ENCODE measurements around the gene SCAF11. TPM values are rescaled to one million over a fixed set of nuclear protein-coding genes. Genes with fewer than 3 reads are reported as not detected.
A peak's percentile ranks its signal among the peaks of the same experiment; 100 is the strongest.

SCAF11 gene
- total RNA-seq, 1 donor from 2014 or later, result 129 TPM

GRCh38 chr12:45977620-45978019 lies 12.8 kb downstream of the SCAF11 start:
- peaks cover 10% of the 10 kb centered on the region for H3K36me3 Mint-ChIP-seq (ENCODE audit: unreplicated experiment)
- H3K27me3 Mint-ChIP-seq (ENCODE audit: unreplicated experiment), result no peaks in the 10 kb centered on the region
- peaks cover 4% of the 10 kb centered on the region for H3K9me3 Mint-ChIP-seq (ENCODE audit: unreplicated experiment)
- peaks cover 80% of the 10 kb centered on the region for H3K4me1 Mint-ChIP-seq (ENCODE audit: unreplicated experiment)
- no peak for TF ChIP-seq CTCF (IDR thresholded peaks at IDR 0.05)
- H3K27ac Mint-ChIP-seq (ENCODE audit: unreplicated experiment), result no peak overlapping the region
- no peak overlapping the region for H3K4me3 Mint-ChIP-seq (ENCODE audit: unreplicated experiment)
- DNase-seq (ENCODE audit: extremely low spot score, unreplicated experiment), result no peak

GRCh38 chr12:45975506-45975905 lies 14.9 kb downstream of the SCAF11 start:
- Mint-ChIP-seq H3K36me3 (ENCODE audit: unreplicated experiment) (peaks cover 21% of the 10 kb centered on the region), H3K27me3 (ENCODE audit: unreplicated experiment) (no peaks in the 10 kb centered on the region), H3K4me3 (ENCODE audit: unreplicated experiment) (no peak overlapping the region), H3K27ac (ENCODE audit: unreplicated experiment) (no peak overlapping the region), H3K4me1 (ENCODE audit: unreplicated experiment) (peaks cover 88% of the 10 kb centered on the region), H3K9me3 (ENCODE audit: unreplicated experiment) (peaks cover 4% of the 10 kb centered on the region)
- no peak for TF ChIP-seq CTCF (IDR thresholded peaks at IDR 0.05)
- no peak for DNase-seq (ENCODE audit: extremely low spot score, unreplicated experiment)

DNA sequence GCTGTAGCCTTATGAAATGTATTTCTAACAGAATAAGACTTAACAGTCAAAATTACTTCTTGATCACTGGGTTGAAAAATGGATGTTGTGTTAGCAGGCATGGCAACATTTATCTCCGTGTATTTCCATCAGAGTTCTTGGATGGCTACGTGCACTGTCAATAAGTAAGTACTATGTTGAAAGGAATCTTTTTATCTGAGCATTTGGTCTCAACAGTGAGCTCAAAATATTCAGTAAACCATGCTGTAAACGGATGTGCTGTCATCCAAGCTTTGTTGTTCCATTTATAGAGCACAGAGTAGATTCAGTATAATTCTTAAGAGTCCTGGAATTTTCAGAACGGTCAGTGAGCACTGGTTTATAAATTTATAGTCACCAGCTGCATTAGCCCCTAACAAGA lies 15.5 kb downstream of the SCAF11 start:
- no peak for DNase-seq (ENCODE audit: extremely low spot score, unreplicated experiment)
- H3K9me3 Mint-ChIP-seq (ENCODE audit: unreplicated experiment), result peaks cover 4% of the 10 kb centered on the region
- peak overlapping the region; percentile 4 for H3K27ac Mint-ChIP-seq (ENCODE audit: unreplicated experiment)
- H3K4me3 Mint-ChIP-seq (ENCODE audit: unreplicated experiment), result no peak overlapping the region
- peaks cover 88% of the 10 kb centered on the region for H3K4me1 Mint-ChIP-seq (ENCODE audit: unreplicated experiment)
- H3K36me3 Mint-ChIP-seq (ENCODE audit: unreplicated experiment), result peaks cover 21% of the 10 kb centered on the region
- TF ChIP-seq CTCF (IDR thresholded peaks at IDR 0.05), result no peak
- no peaks in the 10 kb centered on the region for H3K27me3 Mint-ChIP-seq (ENCODE audit: unreplicated experiment)

GRCh38 chr12:45974171-45974719 lies 16.1 kb downstream of the SCAF11 start:
- H3K4me1 Mint-ChIP-seq (ENCODE audit: unreplicated experiment), result peaks cover 88% of the 10 kb centered on the region
- peak overlapping the region; percentile 4 for H3K27ac Mint-ChIP-seq (ENCODE audit: unreplicated experiment)
- H3K9me3 Mint-ChIP-seq (ENCODE audit: unreplicated experiment), result peaks cover 4% of the 10 kb centered on the region
- TF ChIP-seq CTCF (IDR thresholded peaks at IDR 0.05), result no peak
- no peak overlapping the region for H3K4me3 Mint-ChIP-seq (ENCODE audit: unreplicated experiment)
- peaks cover 21% of the 10 kb centered on the region for H3K36me3 Mint-ChIP-seq (ENCODE audit: unreplicated experiment)
- H3K27me3 Mint-ChIP-seq (ENCODE audit: unreplicated experiment), result no peaks in the 10 kb centered on the region
- no peak for DNase-seq (ENCODE audit: extremely low spot score, unreplicated experiment)

GRCh38 chr12:45973526-45973925 lies 16.8 kb downstream of the SCAF11 start:
- Mint-ChIP-seq H3K9me3 (ENCODE audit: unreplicated experiment) (peaks cover 4% of the 10 kb centered on the region), H3K4me1 (ENCODE audit: unreplicated experiment) (peaks cover 90% of the 10 kb centered on the region), H3K27me3 (ENCODE audit: unreplicated experiment) (no peaks in the 10 kb centered on the region), H3K4me3 (ENCODE audit: unreplicated experiment) (peak overlapping the region; percentile 56), H3K36me3 (ENCODE audit: unreplicated experiment) (peaks cover 21% of the 10 kb centered on the region), H3K27ac (ENCODE audit: unreplicated experiment) (peak overlapping the region; percentile 86)
- no peak for DNase-seq (ENCODE audit: extremely low spot score, unreplicated experiment)
- TF ChIP-seq CTCF (IDR thresholded peaks at IDR 0.05), result no peak
